ENCODE results near the gene KCTD12. TPM values are rescaled to one million over a fixed set of nuclear protein-coding genes. Genes with fewer than 3 reads are reported as not detected.

KCTD12 gene
- 3.7 and 4.1 TPM in 2 replicates for total RNA-seq

DNA sequence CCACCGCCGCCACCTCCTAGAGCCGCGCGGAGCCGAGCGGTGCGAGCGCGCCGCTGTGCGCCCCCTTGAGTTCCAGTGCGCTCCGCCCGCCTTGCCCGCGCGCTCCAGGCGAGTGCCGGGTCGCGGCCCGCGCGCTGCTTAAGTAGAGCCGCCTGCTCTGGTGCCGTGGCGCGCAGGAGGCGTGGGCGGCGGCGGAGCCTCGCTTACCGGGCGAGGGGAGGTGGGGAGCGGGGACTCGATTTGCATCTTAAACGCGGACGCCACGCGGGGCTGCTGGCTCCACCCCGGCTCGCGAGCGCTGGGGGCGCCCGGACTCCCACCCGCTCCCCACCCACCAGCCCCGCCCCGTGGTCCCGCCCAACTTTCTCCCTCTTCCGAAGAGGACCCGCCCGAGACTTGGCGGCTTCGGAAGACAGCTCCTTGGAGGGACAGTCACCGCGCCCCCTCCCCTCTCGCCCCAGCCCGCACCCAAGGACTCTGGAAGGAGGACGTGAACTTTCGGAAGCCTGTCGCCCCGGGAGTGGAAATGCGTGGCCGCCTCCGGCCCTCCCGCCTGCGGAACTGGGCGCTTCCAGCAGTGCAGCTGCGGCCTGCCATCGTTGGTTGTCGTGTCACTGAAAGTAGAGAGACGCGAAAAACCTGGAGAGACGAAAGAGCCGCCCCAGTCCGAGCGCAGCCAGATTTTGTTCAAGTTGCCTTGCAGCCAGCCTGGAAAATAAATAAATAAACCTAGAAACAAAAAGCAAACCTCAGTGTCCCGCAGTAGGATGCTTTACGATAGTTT is at the start of gene KCTD12:
Gene KCTD12, minus strand, starts transcription at position 114 of the 784 bp plus-strand sequence. CDS start 257 bp downstream, outside the sequence.
- no peak for DNase-seq (ENCODE audit: low read depth)
- peak within 1 kb of the TSS; percentile 62 for H3K4me3 ChIP-seq (ENCODE audit: low read depth, low read length)
- TF ChIP-seq, protein P1, sequence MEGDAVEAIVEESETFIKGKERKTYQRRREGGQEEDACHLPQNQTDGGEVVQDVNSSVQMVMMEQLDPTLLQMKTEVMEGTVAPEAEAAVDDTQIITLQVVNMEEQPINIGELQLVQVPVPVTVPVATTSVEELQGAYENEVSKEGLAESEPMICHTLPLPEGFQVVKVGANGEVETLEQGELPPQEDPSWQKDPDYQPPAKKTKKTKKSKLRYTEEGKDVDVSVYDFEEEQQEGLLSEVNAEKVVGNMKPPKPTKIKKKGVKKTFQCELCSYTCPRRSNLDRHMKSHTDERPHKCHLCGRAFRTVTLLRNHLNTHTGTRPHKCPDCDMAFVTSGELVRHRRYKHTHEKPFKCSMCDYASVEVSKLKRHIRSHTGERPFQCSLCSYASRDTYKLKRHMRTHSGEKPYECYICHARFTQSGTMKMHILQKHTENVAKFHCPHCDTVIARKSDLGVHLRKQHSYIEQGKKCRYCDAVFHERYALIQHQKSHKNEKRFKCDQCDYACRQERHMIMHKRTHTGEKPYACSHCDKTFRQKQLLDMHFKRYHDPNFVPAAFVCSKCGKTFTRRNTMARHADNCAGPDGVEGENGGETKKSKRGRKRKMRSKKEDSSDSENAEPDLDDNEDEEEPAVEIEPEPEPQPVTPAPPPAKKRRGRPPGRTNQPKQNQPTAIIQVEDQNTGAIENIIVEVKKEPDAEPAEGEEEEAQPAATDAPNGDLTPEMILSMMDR (conservative IDR thresholded peaks at IDR 0.05; ENCODE audit: low read depth, low read length): no peak

DNA sequence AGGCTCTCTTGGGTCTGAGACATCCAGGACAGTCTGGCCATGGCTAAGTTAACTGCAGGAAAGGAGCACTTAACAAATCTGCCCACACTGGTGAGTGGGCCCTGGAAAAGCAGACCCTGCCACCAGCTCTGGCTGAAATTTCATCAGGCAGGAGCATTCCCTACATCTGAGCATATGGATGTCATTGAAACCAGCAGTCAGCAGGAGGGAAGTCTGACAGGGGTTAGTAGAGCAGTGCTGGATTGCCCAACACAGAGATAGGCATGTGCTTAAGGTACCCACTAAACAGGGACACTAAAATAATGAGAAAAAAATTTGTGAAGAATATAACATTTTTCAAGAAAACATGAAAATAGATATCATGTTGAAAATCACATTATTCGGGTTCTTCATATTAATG is 48.5 kb upstream of the KCTD12 start:
- no peak for DNase-seq (ENCODE audit: low read depth)
- H3K4me3 ChIP-seq (ENCODE audit: low read depth, low read length): no peak overlapping the region
- TF ChIP-seq, protein P1 (conservative IDR thresholded peaks at IDR 0.05; ENCODE audit: low read depth, low read length): no peak

DNA sequence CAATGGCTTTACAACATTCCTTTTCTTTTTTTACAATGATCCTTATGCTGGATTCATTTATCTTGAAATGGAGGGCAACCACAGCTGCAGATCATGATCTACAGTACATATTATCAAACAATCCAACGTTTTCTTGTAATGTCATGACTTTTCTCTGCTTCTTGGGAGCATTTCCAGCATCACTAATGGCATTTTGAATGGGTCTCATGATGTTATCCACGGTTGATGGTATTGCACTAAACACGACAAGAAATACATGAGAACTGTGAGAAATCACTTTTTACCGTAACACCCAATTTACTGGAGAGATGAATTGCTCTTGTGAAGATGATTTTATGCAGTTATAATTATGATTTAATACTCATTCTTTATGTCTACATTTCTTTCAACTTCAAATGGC is 45.9 kb upstream of the KCTD12 start:
- TF ChIP-seq, protein P1 (conservative IDR thresholded peaks at IDR 0.05; ENCODE audit: low read depth, low read length): no peak
- H3K4me3 ChIP-seq (ENCODE audit: low read depth, low read length): no peak overlapping the region
- DNase-seq (ENCODE audit: low read depth): no peak

DNA sequence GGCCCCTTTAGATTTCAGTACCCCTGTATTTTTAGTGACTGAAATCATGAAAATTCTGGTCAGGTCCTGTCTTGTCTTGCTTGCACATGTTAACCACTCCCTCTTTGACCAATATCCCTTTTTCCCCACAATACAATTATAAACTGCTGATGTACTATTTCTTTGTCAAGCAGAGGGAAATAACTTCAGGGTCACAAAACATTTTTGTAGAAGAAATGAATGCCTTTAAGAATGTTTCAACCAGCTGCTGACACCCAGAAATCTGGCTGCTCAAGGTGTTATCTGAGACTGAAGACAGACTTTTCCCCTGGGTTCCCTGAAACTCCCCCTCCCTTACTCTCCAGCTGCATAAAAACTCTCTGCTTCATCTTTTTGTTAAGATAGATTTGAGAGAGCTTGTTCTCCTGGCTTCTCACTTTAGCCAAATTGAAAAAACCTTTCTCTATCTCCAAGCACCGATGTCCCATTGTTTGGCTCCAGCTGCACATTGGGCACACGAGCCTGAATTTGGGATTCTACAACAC is 43.7 kb upstream of the KCTD12 start:
- DNase-seq (ENCODE audit: low read depth): no peak
- no peak overlapping the region for H3K4me3 ChIP-seq (ENCODE audit: low read depth, low read length)
- TF ChIP-seq, protein P1 (conservative IDR thresholded peaks at IDR 0.05; ENCODE audit: low read depth, low read length): no peak

DNA sequence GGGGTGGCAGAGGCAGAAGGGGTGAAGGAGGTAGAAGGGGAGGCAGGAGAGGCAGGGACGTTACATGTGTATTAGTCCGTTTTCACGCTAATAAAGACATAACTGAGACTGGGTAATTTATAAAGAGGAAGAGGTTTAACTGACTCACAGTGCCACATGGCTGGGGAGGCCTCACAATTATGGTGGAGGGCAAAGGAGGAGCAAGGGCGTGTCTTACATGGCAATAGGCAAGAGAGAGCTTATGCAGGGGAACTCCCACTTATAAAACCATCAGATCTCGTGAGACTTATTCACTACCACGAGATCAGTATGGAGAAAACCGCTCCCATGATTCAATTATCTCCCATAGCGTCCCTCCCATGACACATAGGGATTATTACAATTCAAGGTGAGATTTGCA is 43.1 kb upstream of the KCTD12 start:
- no peak overlapping the region for H3K4me3 ChIP-seq (ENCODE audit: low read depth, low read length)
- TF ChIP-seq, protein P1 (conservative IDR thresholded peaks at IDR 0.05; ENCODE audit: low read depth, low read length): no peak
- no peak for DNase-seq (ENCODE audit: low read depth)

DNA sequence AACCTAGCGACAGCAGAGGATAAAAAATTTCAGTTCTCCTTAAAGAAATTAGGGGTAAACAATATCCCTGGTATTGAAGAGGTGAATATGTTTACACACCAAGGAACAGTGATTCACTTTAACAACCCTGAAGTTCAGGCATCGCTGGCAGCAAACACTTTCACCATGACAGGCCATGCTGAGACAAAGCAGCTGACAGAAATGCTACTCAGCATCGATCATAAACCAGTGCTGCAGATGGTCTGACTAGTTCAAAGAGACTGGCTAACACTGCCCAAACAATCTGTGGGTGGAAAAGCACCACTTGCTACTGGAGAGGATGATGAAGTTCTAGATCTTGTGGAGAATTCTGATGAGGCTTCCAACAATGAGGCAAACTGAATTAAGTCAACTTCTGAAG is 42.3 kb upstream of the KCTD12 start:
- DNase-seq (ENCODE audit: low read depth): no peak
- H3K4me3 ChIP-seq (ENCODE audit: low read depth, low read length): no peak overlapping the region
- TF ChIP-seq, protein P1 (conservative IDR thresholded peaks at IDR 0.05; ENCODE audit: low read depth, low read length): no peak

DNA sequence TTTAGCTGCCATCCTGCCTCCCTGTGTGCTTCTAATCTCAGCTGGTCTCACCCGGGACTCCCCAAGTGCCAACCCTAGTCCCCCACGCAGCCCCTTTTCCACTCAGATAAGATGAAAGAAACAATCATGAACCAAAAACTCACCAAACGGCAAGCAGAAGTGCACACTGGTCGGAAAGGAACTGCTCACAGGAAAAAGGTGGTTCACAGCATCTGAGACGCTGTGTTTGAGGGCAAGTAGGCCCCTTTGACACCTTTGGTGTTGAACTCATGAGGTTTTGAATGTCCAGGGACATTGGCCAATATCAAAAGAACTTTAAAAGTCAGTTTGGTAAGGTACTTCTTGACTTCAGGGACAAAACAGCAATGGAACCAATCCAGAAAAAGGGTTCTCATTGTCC is 41.8 kb upstream of the KCTD12 start:
- TF ChIP-seq, protein P1 (conservative IDR thresholded peaks at IDR 0.05; ENCODE audit: low read depth, low read length): no peak
- H3K4me3 ChIP-seq (ENCODE audit: low read depth, low read length): no peak overlapping the region
- DNase-seq (ENCODE audit: low read depth): no peak

Data from epithelial cell of proximal tubule (primary cell).